ENCODE measurements around the gene SH3RF2. TPM values are rescaled to one million over a fixed set of nuclear protein-coding genes. Genes with fewer than 3 reads are reported as not detected.

Gene SH3RF2
- polyA plus RNA-seq, 3 donors = not detected

GRCh38 chr5:146082798-146083197, 146.4 kb downstream of the SH3RF2 start:
- intact Hi-C loops (cut with micrococcal nuclease) = no loop called here
- DNase-seq = no peak
- Histone ChIP-seq H3K9me3 (replicated peaks in 1 of 2; ENCODE audit: control insufficient read depth in 1 of 2, insufficient read depth in 1 of 2, low read length in 2 of 2) (no peaks in the 10 kb centered on the region), H3K4me1 (ENCODE audit: control insufficient read depth in 1 of 2, insufficient read depth in 2 of 2, low read length in 2 of 2) (peaks cover 7 to 10% of the 10 kb centered on the region in 2 donors), H3K79me2 (ENCODE audit: insufficient read depth, low read length) (no peaks in the 10 kb centered on the region), H3K9ac (ENCODE audit: insufficient read depth, low read length, poor library complexity, severe bottlenecking) (no peak overlapping the region), H2AFZ (ENCODE audit: insufficient read depth, low read depth, low read length, poor library complexity, severe bottlenecking) (no peak overlapping the region), H3K4me3 (replicated peaks in 1 of 3; ENCODE audit: low read depth in 2 of 3, low read length in 3 of 3) (no peak overlapping the region), H3K27ac (ENCODE audit: low read depth in 1 of 2, low read length in 2 of 2) (no peak overlapping the region), H4K20me1 (ENCODE audit: insufficient read depth, low read length) (no peaks in the 10 kb centered on the region), H3K36me3 (replicated peaks in 1 of 2; ENCODE audit: control insufficient read depth in 1 of 2, insufficient read depth in 2 of 2, low read length in 2 of 2) (no peaks in the 10 kb centered on the region), H3K27me3 (ENCODE audit: control insufficient read depth in 2 of 2, insufficient read depth in 2 of 2, low read length in 2 of 2) (no peaks in the 10 kb centered on the region), H3K4me2 (replicated peaks; ENCODE audit: extremely low read depth, low read length, poor library complexity, severe bottlenecking) (no peak overlapping the region)
- Mint-ChIP-seq H3K27me3 (ENCODE audit: low read depth in 3 of 3) (peaks cover 0 to 7% (median 0%) of the 10 kb centered on the region in 3 donors), H3K9me3 (peaks cover 0 to 6% (median 0%) of the 10 kb centered on the region in 7 donors), H3K27ac (no peak overlapping the region), H3K4me3 (no peak overlapping the region), H3K36me3 (no peaks in the 10 kb centered on the region), H3K4me1 (peaks cover 13% of the 10 kb centered on the region)
- TF ChIP-seq, protein P1, sequence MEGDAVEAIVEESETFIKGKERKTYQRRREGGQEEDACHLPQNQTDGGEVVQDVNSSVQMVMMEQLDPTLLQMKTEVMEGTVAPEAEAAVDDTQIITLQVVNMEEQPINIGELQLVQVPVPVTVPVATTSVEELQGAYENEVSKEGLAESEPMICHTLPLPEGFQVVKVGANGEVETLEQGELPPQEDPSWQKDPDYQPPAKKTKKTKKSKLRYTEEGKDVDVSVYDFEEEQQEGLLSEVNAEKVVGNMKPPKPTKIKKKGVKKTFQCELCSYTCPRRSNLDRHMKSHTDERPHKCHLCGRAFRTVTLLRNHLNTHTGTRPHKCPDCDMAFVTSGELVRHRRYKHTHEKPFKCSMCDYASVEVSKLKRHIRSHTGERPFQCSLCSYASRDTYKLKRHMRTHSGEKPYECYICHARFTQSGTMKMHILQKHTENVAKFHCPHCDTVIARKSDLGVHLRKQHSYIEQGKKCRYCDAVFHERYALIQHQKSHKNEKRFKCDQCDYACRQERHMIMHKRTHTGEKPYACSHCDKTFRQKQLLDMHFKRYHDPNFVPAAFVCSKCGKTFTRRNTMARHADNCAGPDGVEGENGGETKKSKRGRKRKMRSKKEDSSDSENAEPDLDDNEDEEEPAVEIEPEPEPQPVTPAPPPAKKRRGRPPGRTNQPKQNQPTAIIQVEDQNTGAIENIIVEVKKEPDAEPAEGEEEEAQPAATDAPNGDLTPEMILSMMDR (IDR thresholded peaks at IDR 0.05) = no peak
- WGBS (ENCODE audit: insufficient coverage) = no CpG with 5 or more reads among the region's 3 CpGs

DNA sequence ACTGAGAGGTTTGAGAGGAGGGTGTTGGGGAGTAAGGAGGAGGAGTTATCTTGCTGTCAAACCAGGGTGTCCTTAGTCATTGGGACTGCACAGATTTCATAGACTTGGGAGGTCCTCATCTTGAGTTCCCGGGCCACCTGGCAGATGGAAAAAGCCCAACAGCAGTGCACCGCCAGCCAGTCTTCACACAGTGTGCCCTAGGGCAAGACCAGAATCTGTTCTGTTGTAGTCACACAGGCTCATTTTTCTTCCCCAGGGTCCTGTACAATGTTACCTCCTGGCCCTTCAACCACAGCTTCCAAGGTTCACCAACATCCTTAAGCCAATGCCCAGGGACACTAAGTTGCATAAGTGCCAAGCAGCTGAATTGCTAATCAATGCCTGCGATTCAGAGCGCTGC, 148.0 kb downstream of the SH3RF2 start:
- H3K4me1 Mint-ChIP-seq = peaks cover 9% of the 10 kb centered on the region
- no peaks in the 10 kb centered on the region for H3K9me3 ChIP-seq (replicated peaks in 1 of 2; ENCODE audit: control insufficient read depth in 1 of 2, insufficient read depth in 1 of 2, low read length in 2 of 2)
- no peak overlapping the region for H3K4me3 ChIP-seq (replicated peaks in 1 of 3; ENCODE audit: low read depth in 2 of 3, low read length in 3 of 3)
- H3K36me3 Mint-ChIP-seq = no peaks in the 10 kb centered on the region
- 96% methylated on average over 4 of the region's 4 CpGs for WGBS (ENCODE audit: insufficient coverage)
- no peak overlapping the region for H3K9ac ChIP-seq (ENCODE audit: insufficient read depth, low read length, poor library complexity, severe bottlenecking)
- TF ChIP-seq, protein P1 (IDR thresholded peaks at IDR 0.05) = no peak
- DNase-seq = no peak
- no peaks in the 10 kb centered on the region for H3K27me3 ChIP-seq (ENCODE audit: control insufficient read depth in 2 of 2, insufficient read depth in 2 of 2, low read length in 2 of 2)
- intact Hi-C loops (cut with micrococcal nuclease) = no loop called here
- H3K4me1 ChIP-seq (ENCODE audit: control insufficient read depth in 1 of 2, insufficient read depth in 2 of 2, low read length in 2 of 2) = peaks cover 7 to 8% of the 10 kb centered on the region in 2 donors
- no peaks in the 10 kb centered on the region for H4K20me1 ChIP-seq (ENCODE audit: insufficient read depth, low read length)
- peaks cover 0 to 7% (median 0%) of the 10 kb centered on the region in 3 donors for H3K27me3 Mint-ChIP-seq (ENCODE audit: low read depth in 3 of 3)
- H3K27ac ChIP-seq (ENCODE audit: low read depth in 1 of 2, low read length in 2 of 2) = no peak overlapping the region
- no peak overlapping the region for H3K4me3 Mint-ChIP-seq
- H3K36me3 ChIP-seq (replicated peaks in 1 of 2; ENCODE audit: control insufficient read depth in 1 of 2, insufficient read depth in 2 of 2, low read length in 2 of 2) = no peaks in the 10 kb centered on the region
- no peak overlapping the region for H2AFZ ChIP-seq (ENCODE audit: insufficient read depth, low read depth, low read length, poor library complexity, severe bottlenecking)
- peaks cover 0 to 6% (median 0%) of the 10 kb centered on the region in 7 donors for H3K9me3 Mint-ChIP-seq
- no peaks in the 10 kb centered on the region for H3K79me2 ChIP-seq (ENCODE audit: insufficient read depth, low read length)
- no peak overlapping the region for H3K4me2 ChIP-seq (replicated peaks; ENCODE audit: extremely low read depth, low read length, poor library complexity, severe bottlenecking)
- H3K27ac Mint-ChIP-seq = no peak overlapping the region

All from CD14-positive monocyte (primary cell).